Fibroblast of lung (primary cell): ENCODE results near the gene EFHD1.

Experiments
- EZH2 ChIP-seq: IDR thresholded peaks from 2 replicates; pipeline ENCODE4 v1.5.1; 2012; ENCODE audit warnings: low read length, control low read depth, mild to moderate bottlenecking; ENCODE audit errors: missing control alignments
- TF ChIP-seq, protein P1 (sequence below), 2 donors: IDR thresholded peaks in 1 of 2; conservative IDR thresholded peaks in 1 of 2; 1 replicate in 1 of 2; 2 replicates in 1 of 2; pipeline ENCODE4 v1.5.1; 2011 to 2012; ENCODE audit warnings: low read length in 2 of 2, control low read depth in 1 of 2, inconsistent platforms in 1 of 2, low read depth in 1 of 2, mild to moderate bottlenecking in 1 of 2

DNA sequence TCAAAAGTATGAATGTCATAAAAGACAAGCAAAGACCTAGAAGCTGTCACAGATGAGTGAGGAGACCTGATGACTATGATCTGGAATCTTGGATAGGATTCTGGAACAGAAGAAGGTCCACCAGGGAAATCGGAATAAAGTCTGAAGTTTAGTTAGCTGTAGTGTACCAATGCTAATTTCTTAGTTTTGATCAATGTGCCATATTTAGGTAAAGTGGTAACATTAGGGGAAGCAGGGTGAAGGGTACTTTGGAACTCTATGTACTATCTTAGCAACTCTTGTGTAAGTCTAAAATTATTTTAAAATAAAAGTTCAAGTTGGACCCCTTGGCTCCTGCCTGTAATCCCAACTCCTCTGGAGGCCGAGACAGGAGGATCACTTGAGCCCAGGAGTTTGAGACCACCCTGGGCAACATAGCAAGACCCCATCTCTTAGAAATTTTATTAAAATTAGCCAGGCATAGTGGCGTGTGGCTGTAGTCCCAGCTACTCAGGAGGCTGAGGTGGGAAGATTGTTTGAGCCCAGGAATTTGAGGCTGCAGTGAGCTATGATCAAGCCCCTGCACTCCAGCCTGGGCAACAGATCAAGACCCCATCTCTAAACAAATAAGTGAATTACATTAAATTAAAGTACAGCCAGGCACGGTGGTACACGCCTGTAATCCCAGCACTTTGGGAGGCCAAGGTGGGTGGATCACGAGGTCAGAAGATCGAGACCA, 35.9 kb upstream of the EFHD1 start:
- TF ChIP-seq, protein P1, sequence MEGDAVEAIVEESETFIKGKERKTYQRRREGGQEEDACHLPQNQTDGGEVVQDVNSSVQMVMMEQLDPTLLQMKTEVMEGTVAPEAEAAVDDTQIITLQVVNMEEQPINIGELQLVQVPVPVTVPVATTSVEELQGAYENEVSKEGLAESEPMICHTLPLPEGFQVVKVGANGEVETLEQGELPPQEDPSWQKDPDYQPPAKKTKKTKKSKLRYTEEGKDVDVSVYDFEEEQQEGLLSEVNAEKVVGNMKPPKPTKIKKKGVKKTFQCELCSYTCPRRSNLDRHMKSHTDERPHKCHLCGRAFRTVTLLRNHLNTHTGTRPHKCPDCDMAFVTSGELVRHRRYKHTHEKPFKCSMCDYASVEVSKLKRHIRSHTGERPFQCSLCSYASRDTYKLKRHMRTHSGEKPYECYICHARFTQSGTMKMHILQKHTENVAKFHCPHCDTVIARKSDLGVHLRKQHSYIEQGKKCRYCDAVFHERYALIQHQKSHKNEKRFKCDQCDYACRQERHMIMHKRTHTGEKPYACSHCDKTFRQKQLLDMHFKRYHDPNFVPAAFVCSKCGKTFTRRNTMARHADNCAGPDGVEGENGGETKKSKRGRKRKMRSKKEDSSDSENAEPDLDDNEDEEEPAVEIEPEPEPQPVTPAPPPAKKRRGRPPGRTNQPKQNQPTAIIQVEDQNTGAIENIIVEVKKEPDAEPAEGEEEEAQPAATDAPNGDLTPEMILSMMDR (conservative IDR thresholded peaks at IDR 0.05 in 1 of 2, IDR thresholded peaks at IDR 0.05 in 1 of 2; ENCODE audit: low read depth in 1 of 2, low read length in 2 of 2): no peak
- TF ChIP-seq EZH2: no peak
